Keratinocyte (primary cell): Measurements from ENCODE around the gene VPS18. TPM values are rescaled to one million over a fixed set of nuclear protein-coding genes. Genes with fewer than 3 reads are reported as not detected.

ENCODE experiments used
- DNase-seq: peaks from one replicate; pipeline ENCODE4 v3.0.0-alpha.2; 2011; ENCODE audit warnings: low read depth, missing footprints, low spot score
- FAIRE-seq: peaks from 2 replicates; lab custom pipeline; 2011; peaks lifted over from hg19 to GRCh38; lab: Jason Lieb, UNC
- H2AFZ ChIP-seq: 2 replicates; pipeline ENCODE4 v1.6.0; 2012; ENCODE audit warnings: low read length, control low read depth, inconsistent platforms; ENCODE audit not compliant: control insufficient read depth
- H3K27ac ChIP-seq: 2 replicates; pipeline ENCODE4 v1.5.1; 2011; ENCODE audit warnings: low read length; ENCODE audit not compliant: control insufficient read depth, insufficient read depth
- H3K27me3 ChIP-seq: 3 replicates; pipeline ENCODE4 v1.6.0; 2011; ENCODE audit warnings: low read length; ENCODE audit not compliant: control insufficient read depth, insufficient read depth; ENCODE audit errors: extremely low read depth
- H3K36me3 ChIP-seq, 2 experiments: 2 replicates in 1 of 2; 3 replicates in 1 of 2; pipeline ENCODE4 v1.5.1; 2011; ENCODE audit warnings: low read length in 2 of 2, mild to moderate bottlenecking in 1 of 2; ENCODE audit not compliant: control insufficient read depth in 2 of 2, insufficient read depth in 2 of 2; ENCODE audit errors: extremely low read depth in 1 of 2
- H3K4me1 ChIP-seq: 3 replicates; pipeline ENCODE4 v1.5.1; 2011; ENCODE audit warnings: low read length; ENCODE audit not compliant: control insufficient read depth, insufficient read depth; ENCODE audit errors: extremely low read depth
- H3K4me2 ChIP-seq: 3 replicates; pipeline ENCODE4 v1.6.0; 2011; ENCODE audit warnings: low read depth, low read length; ENCODE audit not compliant: control insufficient read depth, insufficient read depth; ENCODE audit errors: extremely low read depth
- H3K4me3 ChIP-seq, 3 experiments: fragments of 200-600 bp in 1 of 3; sonication (generic) in 1 of 3; 2 replicates in 2 of 3; 3 replicates in 1 of 3; pipeline ENCODE4 v1.5.1; 2011 to 2016; ENCODE audit warnings: low read length in 3 of 3, mild to moderate bottlenecking in 3 of 3, control low read depth in 2 of 3, inconsistent platforms in 1 of 3, low read depth in 1 of 3, mixed read lengths in 1 of 3, mixed run types in 1 of 3, moderate library complexity in 1 of 3; ENCODE audit not compliant: control insufficient read depth in 2 of 3, insufficient read depth in 2 of 3; ENCODE audit errors: extremely low read depth in 1 of 3
- H3K79me2 ChIP-seq: 2 replicates; pipeline ENCODE4 v1.6.0; 2012; ENCODE audit warnings: low read length; ENCODE audit not compliant: control insufficient read depth, insufficient read depth
- H3K9ac ChIP-seq: 3 replicates; pipeline ENCODE4 v1.6.0; 2011; ENCODE audit warnings: low read length; ENCODE audit not compliant: control insufficient read depth, insufficient read depth; ENCODE audit errors: extremely low read depth
- H3K9me1 ChIP-seq: 3 replicates; pipeline ENCODE4 v1.6.0; 2011; ENCODE audit warnings: low read length; ENCODE audit not compliant: control insufficient read depth, insufficient read depth; ENCODE audit errors: extremely low read depth
- H3K9me3 ChIP-seq: 2 replicates; pipeline ENCODE4 v1.5.1; 2012; ENCODE audit warnings: low read depth, low read length; ENCODE audit not compliant: control insufficient read depth
- H4K20me1 ChIP-seq: 3 replicates; pipeline ENCODE4 v1.6.0; 2011; ENCODE audit warnings: low read length; ENCODE audit not compliant: control insufficient read depth, insufficient read depth; ENCODE audit errors: extremely low read depth
- EZH2 ChIP-seq: IDR thresholded peaks from one replicate; pipeline ENCODE4 v1.6.1; 2012; ENCODE audit warnings: inconsistent platforms, mild to moderate bottlenecking, low read length, moderate library complexity
- dilution Hi-C: fragments of 300-500 bp; cut with MboI; formaldehyde crosslinking; loops from one replicate; pipeline ENCODE4 v1.7.0; 2020; ENCODE audit warnings: low sequenced_read_pairs; ENCODE audit not compliant: extremely low pct_ligation_motif_present
- polyA plus RNA-seq, 5 experiments: library from polyadenylated mRNA; depleted of rRNA in 3 of 5; stranded (reverse) in 3 of 5; stranded (forward) in 1 of 5; unstranded in 1 of 5; fragments of >200 nt; gene quantifications; 1 replicate in 1 of 5; 2 replicates in 3 of 5; 3 replicates in 1 of 5; pipeline versions ENCODE4 v1.2.1 to v1.2.3, GENCODE V29; 2011 to 2012; ENCODE audit warnings: missing spikeins in 2 of 5, low read depth in 1 of 5, low replicate concordance in 1 of 5
- TF ChIP-seq, protein P1 (sequence below), 3 experiments: IDR thresholded peaks in 1 of 3; conservative IDR thresholded peaks in 1 of 3; optimal IDR thresholded peaks in 1 of 3; 2 replicates in 2 of 3; 3 replicates in 1 of 3; pipeline versions ENCODE3 to v1.5.1; 2011; ENCODE audit warnings: low read length in 3 of 3, mild to moderate bottlenecking in 3 of 3, moderate library complexity in 2 of 3, control low read depth in 1 of 3, inconsistent platforms in 1 of 3; ENCODE audit not compliant: insufficient read depth in 2 of 3; ENCODE audit errors: extremely low read depth in 1 of 3

VPS18 gene
- polyA plus RNA-seq, 1 donor (not counting 4 experiments of a cell fraction or from before 2014, with no cell fraction given) = 11.6 TPM

DNA sequence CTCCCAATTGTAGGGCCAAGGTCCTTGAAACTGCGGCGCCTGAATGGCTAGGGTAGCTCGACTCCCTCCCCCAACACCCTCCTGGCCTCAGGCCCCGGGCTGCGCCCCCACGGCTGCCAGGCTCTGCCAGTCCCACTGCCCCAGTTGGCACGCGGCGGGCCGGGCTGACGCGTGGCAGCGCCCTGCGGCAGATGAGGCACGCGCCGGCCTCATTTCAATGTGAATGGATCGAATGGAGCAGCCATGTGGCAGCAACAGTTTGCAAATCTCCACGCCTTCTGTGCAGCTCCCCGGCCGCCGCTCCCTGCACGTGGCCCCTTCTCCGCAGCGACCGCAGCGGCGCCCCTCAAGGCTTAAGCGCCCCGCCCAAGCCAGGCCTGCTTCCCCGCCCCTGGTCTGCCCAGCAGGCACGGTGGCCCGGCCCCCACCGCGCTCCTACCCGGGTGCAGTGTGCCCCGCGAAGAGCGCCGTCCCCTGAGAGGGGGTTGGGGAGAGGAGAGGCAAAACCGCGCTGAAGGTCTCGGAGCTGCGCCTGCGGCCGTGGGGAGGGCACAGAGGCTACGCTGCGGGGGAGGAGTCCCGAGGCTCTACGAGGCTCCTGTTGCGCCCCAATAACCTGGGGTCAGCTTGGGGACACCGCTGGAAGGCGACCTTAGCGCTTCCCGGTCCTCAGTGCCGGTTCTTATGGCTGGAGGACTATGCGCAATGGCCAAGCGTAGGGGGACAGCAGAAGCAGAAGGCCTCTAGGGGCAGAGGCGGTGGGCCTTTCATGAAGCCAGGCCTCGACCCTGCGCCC is 31.8 kb downstream of the VPS18 start:
- Histone ChIP-seq H3K4me2 (peak overlapping the region; percentile 67), H3K4me1 (peaks cover 19% of the 10 kb centered on the region), H3K9ac (no peak overlapping the region), H2AFZ (no peak overlapping the region), H3K79me2 (no peaks in the 10 kb centered on the region), H3K4me3 (peak overlapping the region in 2 of 3 experiments; percentile 42 to 44), H3K9me1 (no peaks in the 10 kb centered on the region), H3K27me3 (peaks cover 73% of the 10 kb centered on the region), H3K9me3 (no peaks in the 10 kb centered on the region), H4K20me1 (no peaks in the 10 kb centered on the region), H3K36me3 (no peaks in the 10 kb centered on the region), H3K27ac (no peak overlapping the region)
- DNase-seq (no peak), FAIRE-seq (no peak)
- dilution Hi-C loops = no loop called here
- TF ChIP-seq EZH2 = peak; percentile 57
- TF ChIP-seq, protein P1, sequence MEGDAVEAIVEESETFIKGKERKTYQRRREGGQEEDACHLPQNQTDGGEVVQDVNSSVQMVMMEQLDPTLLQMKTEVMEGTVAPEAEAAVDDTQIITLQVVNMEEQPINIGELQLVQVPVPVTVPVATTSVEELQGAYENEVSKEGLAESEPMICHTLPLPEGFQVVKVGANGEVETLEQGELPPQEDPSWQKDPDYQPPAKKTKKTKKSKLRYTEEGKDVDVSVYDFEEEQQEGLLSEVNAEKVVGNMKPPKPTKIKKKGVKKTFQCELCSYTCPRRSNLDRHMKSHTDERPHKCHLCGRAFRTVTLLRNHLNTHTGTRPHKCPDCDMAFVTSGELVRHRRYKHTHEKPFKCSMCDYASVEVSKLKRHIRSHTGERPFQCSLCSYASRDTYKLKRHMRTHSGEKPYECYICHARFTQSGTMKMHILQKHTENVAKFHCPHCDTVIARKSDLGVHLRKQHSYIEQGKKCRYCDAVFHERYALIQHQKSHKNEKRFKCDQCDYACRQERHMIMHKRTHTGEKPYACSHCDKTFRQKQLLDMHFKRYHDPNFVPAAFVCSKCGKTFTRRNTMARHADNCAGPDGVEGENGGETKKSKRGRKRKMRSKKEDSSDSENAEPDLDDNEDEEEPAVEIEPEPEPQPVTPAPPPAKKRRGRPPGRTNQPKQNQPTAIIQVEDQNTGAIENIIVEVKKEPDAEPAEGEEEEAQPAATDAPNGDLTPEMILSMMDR (optimal IDR thresholded peaks at IDR 0.05 in 1 of 3, IDR thresholded peaks at IDR 0.05 in 1 of 3, conservative IDR thresholded peaks at IDR 0.05 in 1 of 3; ENCODE audit: extremely low read depth in 1 of 3, insufficient read depth in 2 of 3, low read length in 3 of 3) = no peak

DNA sequence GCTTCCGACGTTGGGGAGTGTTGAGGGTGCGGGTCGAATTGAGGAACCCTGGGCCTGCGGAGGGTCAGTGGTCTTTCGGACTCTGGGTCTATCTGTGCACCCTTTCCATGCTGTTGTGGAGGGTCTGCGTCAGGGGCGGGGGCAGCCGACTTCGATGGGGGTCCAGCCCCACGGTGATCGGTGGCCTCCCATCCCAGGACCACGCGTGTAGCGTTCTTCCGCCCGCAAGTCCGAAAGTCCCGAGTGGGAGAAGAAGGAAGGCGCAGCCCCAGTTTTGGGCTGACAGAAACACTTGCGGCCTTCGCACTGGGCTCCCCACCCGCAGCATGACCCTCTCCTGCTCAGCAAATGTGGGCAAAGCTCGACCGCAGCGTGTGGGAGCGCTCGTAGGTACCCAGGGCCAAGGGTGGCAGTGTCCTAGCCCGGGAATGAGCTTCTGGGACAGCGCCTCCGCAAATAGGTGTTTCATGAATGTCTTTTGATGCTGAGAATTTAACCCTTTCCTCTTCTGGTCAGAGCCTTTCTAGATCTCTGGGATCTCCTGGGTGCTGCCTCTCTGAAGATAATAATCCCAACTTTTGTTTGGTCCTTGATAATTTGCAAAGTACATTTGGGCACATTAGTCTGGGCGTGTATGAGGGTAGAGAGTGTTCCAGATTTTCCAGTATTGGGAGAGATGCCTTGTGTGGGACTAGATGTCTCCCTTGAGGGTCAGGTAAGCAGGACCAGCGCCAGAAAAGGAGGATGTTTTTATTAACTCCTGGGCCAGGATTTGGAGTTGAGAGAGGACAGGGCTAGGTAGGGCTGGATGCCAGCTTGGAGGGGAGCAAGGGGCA is 32.6 kb downstream of the VPS18 start:
- H3K4me2 ChIP-seq = peak overlapping the region; percentile 67
- no peaks in the 10 kb centered on the region for H3K9me1 ChIP-seq
- no peak overlapping the region for H3K27ac ChIP-seq
- no peak for DNase-seq
- no peak overlapping the region for H2AFZ ChIP-seq
- no peak for FAIRE-seq
- H3K36me3 ChIP-seq = no peaks in the 10 kb centered on the region
- dilution Hi-C loops = no loop called here
- peaks cover 2% of the 10 kb centered on the region for H4K20me1 ChIP-seq
- no peak overlapping the region for H3K9ac ChIP-seq
- H3K4me3 ChIP-seq = no peak overlapping the region
- H3K27me3 ChIP-seq = peaks cover 81% of the 10 kb centered on the region
- H3K4me1 ChIP-seq = peaks cover 19% of the 10 kb centered on the region
- H3K79me2 ChIP-seq = no peaks in the 10 kb centered on the region
- H3K9me3 ChIP-seq = no peaks in the 10 kb centered on the region
- peak; percentile 94 for TF ChIP-seq EZH2
- TF ChIP-seq, protein P1 (optimal IDR thresholded peaks at IDR 0.05 in 1 of 3, IDR thresholded peaks at IDR 0.05 in 1 of 3, conservative IDR thresholded peaks at IDR 0.05 in 1 of 3; ENCODE audit: extremely low read depth in 1 of 3, insufficient read depth in 2 of 3, low read length in 3 of 3) = no peak
